ENCODE measurements around the gene ACSM2B.
"Not testable (repeated sequence)": the region's sequence is repeated elsewhere in the genome, so short reads cannot be mapped to it uniquely, and the experiment has no call there.

Gene ACSM2B

DNA sequence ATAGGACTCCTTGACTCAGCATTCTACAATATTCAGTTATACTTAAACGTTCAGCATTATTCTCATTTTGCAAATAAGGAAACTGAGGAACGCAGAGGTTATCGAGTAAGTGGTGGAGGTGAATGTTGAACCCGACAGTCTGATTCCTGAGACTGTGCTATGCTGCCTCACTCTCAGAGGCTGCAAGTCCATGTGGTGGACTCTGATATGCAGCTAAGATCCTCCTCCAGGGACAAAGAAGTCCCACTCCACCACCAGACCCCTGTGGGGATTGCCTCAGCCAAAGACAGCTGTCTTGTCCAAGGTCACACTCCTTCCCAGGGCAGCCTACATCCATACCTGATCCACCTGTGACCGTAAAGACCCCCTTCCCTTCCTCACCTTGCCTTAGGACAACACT, 37.5 kb downstream of the ACSM2B start:
- H3K27me3 ChIP-seq (replicated peaks): no peaks in the 10 kb centered on the region
- H3K27ac ChIP-seq: no peak overlapping the region
- DNase-seq: no peak
- no peaks in the 10 kb centered on the region for H3K36me3 ChIP-seq (replicated peaks)
- H3K4me3 ChIP-seq (ENCODE audit: low read depth, low read length): no peak overlapping the region
- TF ChIP-seq, protein P1, sequence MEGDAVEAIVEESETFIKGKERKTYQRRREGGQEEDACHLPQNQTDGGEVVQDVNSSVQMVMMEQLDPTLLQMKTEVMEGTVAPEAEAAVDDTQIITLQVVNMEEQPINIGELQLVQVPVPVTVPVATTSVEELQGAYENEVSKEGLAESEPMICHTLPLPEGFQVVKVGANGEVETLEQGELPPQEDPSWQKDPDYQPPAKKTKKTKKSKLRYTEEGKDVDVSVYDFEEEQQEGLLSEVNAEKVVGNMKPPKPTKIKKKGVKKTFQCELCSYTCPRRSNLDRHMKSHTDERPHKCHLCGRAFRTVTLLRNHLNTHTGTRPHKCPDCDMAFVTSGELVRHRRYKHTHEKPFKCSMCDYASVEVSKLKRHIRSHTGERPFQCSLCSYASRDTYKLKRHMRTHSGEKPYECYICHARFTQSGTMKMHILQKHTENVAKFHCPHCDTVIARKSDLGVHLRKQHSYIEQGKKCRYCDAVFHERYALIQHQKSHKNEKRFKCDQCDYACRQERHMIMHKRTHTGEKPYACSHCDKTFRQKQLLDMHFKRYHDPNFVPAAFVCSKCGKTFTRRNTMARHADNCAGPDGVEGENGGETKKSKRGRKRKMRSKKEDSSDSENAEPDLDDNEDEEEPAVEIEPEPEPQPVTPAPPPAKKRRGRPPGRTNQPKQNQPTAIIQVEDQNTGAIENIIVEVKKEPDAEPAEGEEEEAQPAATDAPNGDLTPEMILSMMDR (IDR thresholded peaks at IDR 0.05; ENCODE audit: low read depth, low read length, missing control alignments): no peak
- in situ Hi-C loops (cut with HindIII; ENCODE audit: low pct_ligation_motif_present, low sequenced_read_pairs): no loop called here

DNA sequence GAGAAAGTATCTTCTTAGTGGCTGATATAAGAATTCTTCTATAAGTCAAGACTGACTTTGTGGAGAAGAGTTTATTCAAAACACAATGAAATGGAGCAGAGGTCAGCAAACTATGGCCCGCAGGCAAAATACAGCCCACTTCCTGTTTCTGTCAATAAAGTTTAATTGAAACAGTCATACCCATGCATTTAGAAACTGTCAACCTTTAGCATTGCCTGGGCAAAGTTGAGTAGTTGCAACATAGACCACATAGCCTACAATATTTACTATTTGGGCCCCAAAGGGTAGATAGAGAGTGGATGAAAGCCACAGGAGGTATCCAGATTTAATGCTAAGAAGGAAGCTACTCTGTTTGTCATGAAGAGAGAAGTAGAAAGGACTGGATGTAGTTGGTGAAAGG, 38.0 kb downstream of the ACSM2B start:
- TF ChIP-seq, protein P1 (IDR thresholded peaks at IDR 0.05; ENCODE audit: low read depth, low read length, missing control alignments): no peak
- Histone ChIP-seq H3K27ac (no peak overlapping the region), H3K4me3 (ENCODE audit: low read depth, low read length) (no peak overlapping the region), H3K36me3 (replicated peaks) (no peaks in the 10 kb centered on the region), H3K27me3 (replicated peaks) (no peaks in the 10 kb centered on the region)
- no peak for DNase-seq
- in situ Hi-C loops (cut with HindIII; ENCODE audit: low pct_ligation_motif_present, low sequenced_read_pairs): no loop called here

DNA sequence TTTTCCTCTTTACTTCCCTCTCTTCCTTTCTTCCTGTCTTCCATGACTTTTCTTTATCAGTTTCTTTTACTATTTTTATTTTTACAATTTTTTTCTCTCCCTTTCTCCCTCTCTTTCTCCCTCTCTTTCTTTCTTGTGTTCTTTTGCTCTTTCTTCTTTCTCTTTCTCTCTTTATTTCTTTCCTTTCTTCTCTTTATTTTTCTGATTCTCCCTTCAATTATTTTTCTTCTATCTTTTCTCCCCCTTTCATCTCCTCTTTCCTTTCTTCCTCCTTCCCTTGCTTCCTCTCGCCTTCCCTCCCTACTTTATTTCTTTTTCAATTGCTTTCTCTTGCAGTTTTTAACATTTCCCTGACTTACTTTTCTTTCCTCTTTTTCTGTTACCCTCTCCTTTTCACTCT, 39.5 kb downstream of the ACSM2B start:
- in situ Hi-C loops (cut with HindIII; ENCODE audit: low pct_ligation_motif_present, low sequenced_read_pairs); H3K27me3 ChIP-seq (replicated peaks); H3K36me3 ChIP-seq (replicated peaks); H3K4me3 ChIP-seq (ENCODE audit: low read depth, low read length); H3K27ac ChIP-seq; DNase-seq: not testable (repeated sequence)

DNA sequence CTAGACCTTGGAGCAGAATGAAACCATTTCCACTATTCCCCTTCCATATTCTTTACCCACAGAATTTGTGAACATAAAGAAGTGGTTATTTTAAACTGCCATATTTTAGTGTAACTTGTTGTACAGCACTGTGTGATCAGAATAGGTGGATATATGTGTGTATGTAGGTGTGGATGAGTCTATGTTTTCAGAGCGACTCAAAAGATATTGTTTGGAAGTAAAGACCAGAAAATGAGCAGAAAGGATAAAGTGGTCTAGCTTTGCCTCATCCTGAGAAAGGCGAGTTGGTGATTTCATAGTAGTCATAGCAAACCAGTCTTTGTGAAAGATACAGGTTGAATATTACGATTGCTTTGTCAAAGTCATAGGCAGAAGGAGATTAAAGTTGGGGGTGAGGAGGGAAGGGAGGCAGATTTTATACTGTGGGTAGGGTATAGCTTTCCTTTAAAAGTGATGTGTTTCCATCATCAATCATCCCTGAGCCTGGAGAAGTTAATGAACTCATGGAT, 43.8 kb downstream of the ACSM2B start:
- H3K27me3 ChIP-seq (replicated peaks); DNase-seq; in situ Hi-C loops (cut with HindIII; ENCODE audit: low pct_ligation_motif_present, low sequenced_read_pairs); H3K36me3 ChIP-seq (replicated peaks); H3K27ac ChIP-seq; H3K4me3 ChIP-seq (ENCODE audit: low read depth, low read length): not testable (repeated sequence)

DNA sequence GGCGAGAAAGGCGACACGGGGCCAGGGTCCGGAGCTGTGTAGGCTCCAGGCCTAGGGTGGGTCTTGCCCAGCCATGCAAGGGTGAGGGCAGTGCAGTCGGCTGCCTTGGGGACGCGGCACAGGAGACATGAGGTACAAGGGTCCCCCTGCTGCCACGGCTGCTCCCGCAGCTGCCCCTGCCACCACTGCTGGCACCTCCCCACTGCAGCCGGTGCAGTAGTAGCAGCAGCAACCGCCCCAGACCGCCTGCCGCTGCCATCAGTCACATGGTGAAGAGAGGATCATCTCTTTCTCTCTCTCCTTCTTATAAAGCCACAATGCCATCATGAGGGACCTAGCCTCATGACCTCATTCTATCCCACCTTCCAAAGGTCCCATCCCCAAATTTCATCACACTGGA, 44.4 kb downstream of the ACSM2B start:
- DNase-seq; H3K27me3 ChIP-seq (replicated peaks); H3K36me3 ChIP-seq (replicated peaks); in situ Hi-C loops (cut with HindIII; ENCODE audit: low pct_ligation_motif_present, low sequenced_read_pairs); H3K4me3 ChIP-seq (ENCODE audit: low read depth, low read length); H3K27ac ChIP-seq: not testable (repeated sequence)

DNA sequence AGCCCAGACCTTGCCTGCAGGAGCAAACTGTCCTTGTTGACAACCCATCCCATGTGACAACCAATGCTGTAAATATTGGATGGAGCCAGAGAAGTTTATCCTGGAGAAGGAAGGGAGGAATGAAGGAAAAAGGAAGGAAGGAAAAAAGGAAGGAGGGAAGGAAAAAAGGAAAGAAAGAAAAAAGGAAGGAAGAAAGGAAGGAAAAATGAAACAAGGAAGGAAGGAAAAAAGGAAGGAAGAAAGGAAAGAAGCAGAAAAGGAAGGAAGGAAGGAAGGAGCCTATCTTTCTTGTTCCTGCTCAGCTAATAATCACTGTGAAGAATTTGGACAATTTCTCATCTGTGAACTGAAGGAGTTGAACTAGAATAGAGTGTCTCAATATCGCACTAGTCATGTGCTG, 56.1 kb downstream of the ACSM2B start:
- in situ Hi-C loops (cut with HindIII; ENCODE audit: low pct_ligation_motif_present, low sequenced_read_pairs): no loop called here
- TF ChIP-seq, protein P1 (IDR thresholded peaks at IDR 0.05; ENCODE audit: low read depth, low read length, missing control alignments): no peak
- Histone ChIP-seq H3K27ac (no peak overlapping the region), H3K27me3 (replicated peaks) (no peaks in the 10 kb centered on the region), H3K36me3 (replicated peaks) (no peaks in the 10 kb centered on the region), H3K4me3 (ENCODE audit: low read depth, low read length) (no peak overlapping the region)
- no peak for DNase-seq

DNA sequence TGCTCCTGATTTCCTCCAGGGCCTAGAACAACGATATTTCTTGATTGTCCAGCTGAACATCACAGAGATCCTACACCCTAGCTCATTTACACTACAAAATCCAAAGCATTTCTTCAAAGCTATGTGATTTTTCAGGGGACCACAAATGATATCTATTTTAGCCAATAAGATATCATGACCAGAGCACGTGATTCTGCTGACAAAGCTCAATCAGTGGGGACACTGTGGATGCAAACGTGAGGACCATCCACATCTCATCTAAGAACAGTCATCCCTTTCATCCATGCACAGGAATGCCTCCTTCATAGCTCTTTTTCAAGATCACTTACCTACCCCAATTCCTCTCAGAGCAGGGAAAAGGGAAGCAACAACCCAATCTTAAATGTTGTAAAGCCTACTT, 56.9 kb downstream of the ACSM2B start:
- no peaks in the 10 kb centered on the region for H3K36me3 ChIP-seq (replicated peaks)
- DNase-seq: no peak
- in situ Hi-C loops (cut with HindIII; ENCODE audit: low pct_ligation_motif_present, low sequenced_read_pairs): no loop called here
- H3K4me3 ChIP-seq (ENCODE audit: low read depth, low read length): no peak overlapping the region
- no peak overlapping the region for H3K27ac ChIP-seq
- H3K27me3 ChIP-seq (replicated peaks): no peaks in the 10 kb centered on the region
- TF ChIP-seq, protein P1 (IDR thresholded peaks at IDR 0.05; ENCODE audit: low read depth, low read length, missing control alignments): no peak

Measured in brain microvascular endothelial cell (primary cell).